ENCODE measurements around the gene PDK1.

The PDK1 gene

GRCh38 chr2:172596776-172597175 is 40.9 kb downstream of the PDK1 start:
- no peak for DNase-seq

- DNase-seq = no peak
Measured at GRCh38 chr2:172597176-172597842, 41.4 kb downstream of the PDK1 start.

DNA sequence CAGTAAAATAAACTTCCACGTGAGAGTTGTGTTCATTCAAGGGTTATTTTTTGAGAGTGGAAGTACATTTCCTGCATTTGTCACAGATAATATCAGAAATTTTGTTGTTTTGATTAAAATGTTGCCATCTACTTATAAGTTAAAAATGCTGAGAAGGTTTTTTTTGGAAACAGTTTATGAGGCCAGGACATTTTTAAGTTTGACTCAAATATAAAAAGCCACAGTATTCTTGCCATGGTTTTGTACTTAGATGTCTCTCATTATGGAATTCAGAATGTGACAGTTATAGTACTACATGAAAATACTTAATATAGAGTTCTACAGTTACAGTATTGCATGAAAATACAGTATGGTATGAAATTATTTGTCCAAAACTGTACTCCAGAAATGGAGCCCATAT is 44.1 kb downstream of the PDK1 start:
- DNase-seq = no peak

DNA sequence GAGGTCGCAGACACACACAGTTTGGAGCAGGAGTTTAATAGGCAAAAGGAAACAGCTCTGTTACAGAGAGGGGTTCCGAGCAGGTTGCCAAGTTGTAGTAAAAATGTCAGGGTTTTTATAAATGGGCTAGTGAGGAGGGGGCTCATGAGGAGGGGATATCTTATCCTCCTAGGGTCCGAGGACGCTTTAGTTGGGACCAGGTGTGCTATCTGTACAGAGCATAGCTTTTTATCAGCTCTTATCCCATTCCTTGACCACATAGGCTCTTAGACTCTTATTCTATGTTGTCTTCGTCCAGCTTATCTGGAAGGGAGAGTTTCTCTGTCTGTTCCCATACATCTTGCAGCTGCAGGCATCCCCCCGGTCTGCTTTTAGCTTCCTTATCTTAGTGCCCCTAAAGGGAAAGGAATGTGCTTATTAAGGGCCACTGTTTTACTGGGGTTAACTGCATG is 44.7 kb downstream of the PDK1 start:
- DNase-seq = no peak

GRCh38 chr2:172606285-172606684 is 50.4 kb downstream of the PDK1 start:
- DNase-seq = no peak

- no peak for DNase-seq
Measured at GRCh38 chr2:172607379-172607928, 51.6 kb downstream of the PDK1 start.

DNA sequence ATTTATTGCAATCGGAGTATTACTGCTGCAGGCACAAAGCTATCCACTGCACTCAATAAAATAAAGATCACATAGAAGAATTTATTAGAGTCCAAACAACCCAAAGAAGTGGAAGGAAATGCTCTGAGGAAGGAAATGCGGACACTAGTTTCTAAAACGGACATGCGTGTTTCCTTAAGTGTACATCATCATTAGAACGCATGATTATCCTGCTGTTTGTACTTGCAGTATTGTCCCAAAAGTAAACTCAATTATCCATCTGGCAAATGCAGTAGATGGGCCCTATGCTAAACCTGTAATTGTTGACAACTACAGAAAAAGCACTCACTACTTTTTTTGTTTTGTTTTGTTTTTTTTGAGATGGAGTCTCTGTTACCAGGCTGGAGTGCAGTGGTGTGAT is 53.6 kb downstream of the PDK1 start:
- DNase-seq = no peak

- DNase-seq = no peak
Measured at GRCh38 chr2:172612051-172612450, 56.2 kb downstream of the PDK1 start.

DNA sequence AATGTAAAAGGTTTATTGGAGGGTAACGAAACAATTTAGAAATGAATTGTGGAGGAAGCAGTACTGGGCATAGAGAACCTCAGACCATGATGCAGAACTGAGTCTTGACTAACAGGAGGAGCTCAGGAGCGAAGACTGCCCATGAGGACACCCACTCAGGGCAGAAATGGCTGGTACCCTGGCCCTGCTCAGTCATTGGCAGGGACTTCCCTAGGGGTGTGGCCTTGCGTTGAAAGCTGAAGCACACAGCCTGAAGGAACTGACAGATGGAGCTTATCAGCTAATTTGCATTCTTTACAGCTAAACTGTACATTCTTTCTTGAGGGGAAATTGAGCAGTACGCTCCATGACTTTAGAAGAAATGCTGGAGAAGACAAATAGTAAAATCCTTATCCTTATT is 57.1 kb downstream of the PDK1 start:
- no peak for DNase-seq

- DNase-seq = no peak
Measured at GRCh38 chr2:172613615-172614231, 57.8 kb downstream of the PDK1 start.

DNA sequence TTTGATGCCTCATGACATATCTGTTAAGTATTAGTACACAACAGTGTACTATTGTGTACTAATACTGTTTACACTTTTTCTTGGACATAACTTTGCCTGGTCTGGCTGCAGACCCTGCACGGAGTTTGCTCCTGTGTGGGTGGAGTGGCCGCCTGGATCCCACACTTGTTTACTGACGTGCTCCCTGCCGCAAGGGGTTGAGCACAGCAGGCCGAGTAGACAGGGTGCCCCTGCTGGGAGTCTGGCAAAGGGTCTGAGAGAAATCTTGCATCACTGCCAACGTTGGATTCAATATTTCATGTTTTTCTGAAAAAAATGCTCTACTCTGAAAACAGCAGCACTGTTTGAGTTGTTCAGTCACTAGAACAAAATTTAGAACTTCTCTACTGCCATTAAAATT is 59.0 kb downstream of the PDK1 start:
- DNase-seq = no peak

DNA sequence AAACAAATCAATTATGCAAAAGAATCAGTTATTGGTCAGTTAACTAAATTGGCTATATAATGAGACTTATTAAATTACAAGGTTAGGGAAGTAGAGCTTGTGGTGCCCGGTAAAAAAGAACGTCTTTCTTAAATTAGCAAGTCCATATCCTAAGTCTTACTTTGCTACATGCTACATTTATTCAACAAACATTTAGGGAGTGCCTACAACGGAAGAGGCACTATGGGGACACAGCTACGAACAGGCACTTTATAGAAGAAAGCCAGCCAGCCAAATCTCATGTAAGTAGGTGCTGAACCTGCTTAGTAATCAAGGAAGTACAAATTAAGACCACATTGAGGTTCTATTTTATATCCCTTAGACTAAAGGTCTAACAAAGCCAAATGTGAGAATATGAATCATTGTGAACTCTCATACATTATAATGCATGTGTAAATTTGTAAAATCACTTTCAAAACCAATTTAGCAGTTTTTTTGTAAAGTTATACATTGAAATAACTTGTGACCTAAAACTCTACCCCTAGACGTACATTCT is 59.9 kb downstream of the PDK1 start:
- no peak for DNase-seq

- DNase-seq = no peak
Measured at GRCh38 chr2:172617115-172617514, 61.2 kb downstream of the PDK1 start.

GRCh38 chr2:172623249-172623965 is 67.5 kb downstream of the PDK1 start:
- no peak for DNase-seq

DNA sequence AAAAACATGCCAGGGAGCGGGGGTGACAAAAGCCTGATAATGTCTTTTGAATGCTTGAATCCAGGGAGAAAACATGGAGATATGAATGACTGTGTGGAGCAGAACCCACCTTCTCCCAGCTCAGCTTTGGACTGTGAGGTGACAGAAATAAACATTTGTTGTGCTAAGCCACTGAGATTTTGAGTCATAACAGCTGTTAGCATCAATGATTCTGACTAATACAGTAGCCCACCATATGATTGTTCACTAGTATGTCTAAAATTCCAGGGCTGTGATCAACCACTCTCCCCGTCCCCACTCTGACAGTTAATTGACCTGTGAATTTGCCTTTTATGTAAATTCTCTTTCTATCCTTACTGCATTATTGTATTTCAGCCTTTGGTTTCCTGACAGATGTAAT is 69.1 kb downstream of the PDK1 start:
- no peak for DNase-seq

DNA sequence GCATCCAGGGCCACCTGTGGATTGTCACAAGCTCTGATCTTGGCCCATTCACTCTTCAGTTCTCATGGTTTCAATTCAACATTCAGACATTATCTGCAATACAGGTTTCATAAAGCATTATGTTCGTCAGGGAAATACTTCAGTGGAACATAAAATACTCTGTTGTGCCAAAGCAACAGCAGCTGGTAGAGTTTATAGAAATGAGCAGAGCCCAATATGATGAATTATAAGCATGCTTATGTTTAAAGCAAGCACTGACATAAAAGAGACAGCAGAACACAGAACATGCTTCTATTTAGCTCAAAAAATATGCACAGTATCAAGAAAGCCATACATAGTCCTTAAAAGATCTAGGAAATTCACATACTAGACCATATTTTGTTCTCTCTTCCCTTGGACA is 71.3 kb downstream of the PDK1 start:
- no peak for DNase-seq

- no peak for DNase-seq
Measured at GRCh38 chr2:172628085-172628484, 72.2 kb downstream of the PDK1 start.

GRCh38 chr2:172629586-172629985 is 73.7 kb downstream of the PDK1 start:
- DNase-seq = no peak

DNA sequence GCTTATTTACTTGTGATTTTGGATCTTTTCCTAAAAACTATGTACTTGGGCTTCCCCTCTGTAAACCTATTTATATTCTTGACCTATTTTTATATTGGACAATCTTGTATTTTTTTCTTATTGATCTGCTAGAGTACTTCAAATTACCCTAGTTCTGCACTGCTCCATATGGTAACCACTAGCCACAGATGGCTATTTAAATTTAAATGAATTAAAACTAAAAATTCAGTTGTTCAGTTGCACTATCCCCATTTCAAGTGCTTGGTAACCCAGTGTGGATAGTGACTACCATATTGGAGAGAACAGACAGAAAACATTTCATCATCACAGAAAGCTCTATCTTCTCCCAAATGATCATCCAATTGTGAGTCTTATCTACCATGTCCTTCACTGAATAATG is 74.3 kb downstream of the PDK1 start:
- no peak for DNase-seq

DNA sequence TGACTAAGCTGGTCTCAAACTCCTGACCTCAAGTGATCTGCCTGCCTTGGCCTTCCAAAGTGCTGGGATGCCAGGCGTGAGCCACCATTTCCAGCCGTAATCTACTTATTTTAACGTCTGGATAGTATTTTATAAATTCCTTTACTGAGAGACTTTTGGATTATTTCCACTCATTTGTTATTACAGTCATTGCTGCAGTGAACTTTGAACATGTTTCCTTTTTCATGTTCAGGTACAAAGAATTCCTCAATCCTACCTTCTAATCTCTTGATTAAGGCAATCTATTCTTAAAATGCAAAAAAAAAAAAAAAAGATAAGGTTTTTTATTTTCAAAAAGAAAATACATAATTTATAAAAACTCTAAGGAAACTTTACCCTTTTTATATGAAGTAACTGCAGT is 78.6 kb downstream of the PDK1 start:
- DNase-seq = no peak

GRCh38 chr2:172635548-172635947 is 79.7 kb downstream of the PDK1 start:
- DNase-seq = no peak

GRCh38 chr2:172639256-172639655 is 83.4 kb downstream of the PDK1 start:
- DNase-seq = no peak
